OCI-LY7 (cell line): ENCODE measurements around the gene IL18RAP.

Experiments used
- EZH2phosphoT487 ChIP-seq: fragments of 200-600 bp; sonication (generic); IDR thresholded peaks from 2 replicates; pipeline ENCODE4 v1.6.1; 2018; ENCODE audit warnings: low read depth, borderline replicate concordance, mild to moderate bottlenecking, mixed run types, antibody characterized with exemption, low read length, moderate library complexity, mixed read lengths
- TF ChIP-seq, protein P1 (sequence below): fragments of 200-600 bp; sonication (generic); conservative IDR thresholded peaks from 2 replicates; pipeline ENCODE4 v1.5.1; 2014; ENCODE audit warnings: mild to moderate bottlenecking, antibody characterized with exemption, low read length, moderate library complexity, mixed read lengths

DNA sequence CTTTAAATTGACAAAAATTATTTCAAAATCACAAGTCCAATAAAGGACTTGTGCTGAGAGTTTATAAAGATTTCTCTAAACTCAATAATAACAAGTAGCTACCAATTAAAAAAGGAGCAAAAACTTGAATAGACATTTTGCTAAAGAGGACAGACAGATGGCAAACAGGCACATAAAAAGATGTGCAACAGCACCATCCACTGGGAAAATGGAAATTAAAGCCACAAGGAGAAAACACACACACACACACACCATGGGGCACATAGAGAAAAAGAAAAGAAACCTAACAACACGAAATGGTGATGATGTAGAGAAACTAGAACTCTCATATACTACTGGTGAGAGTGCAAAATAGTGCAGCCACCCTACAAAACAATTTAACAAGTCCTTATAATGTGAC is 37.5 kb downstream of the IL18RAP start:
- TF ChIP-seq, protein P1, sequence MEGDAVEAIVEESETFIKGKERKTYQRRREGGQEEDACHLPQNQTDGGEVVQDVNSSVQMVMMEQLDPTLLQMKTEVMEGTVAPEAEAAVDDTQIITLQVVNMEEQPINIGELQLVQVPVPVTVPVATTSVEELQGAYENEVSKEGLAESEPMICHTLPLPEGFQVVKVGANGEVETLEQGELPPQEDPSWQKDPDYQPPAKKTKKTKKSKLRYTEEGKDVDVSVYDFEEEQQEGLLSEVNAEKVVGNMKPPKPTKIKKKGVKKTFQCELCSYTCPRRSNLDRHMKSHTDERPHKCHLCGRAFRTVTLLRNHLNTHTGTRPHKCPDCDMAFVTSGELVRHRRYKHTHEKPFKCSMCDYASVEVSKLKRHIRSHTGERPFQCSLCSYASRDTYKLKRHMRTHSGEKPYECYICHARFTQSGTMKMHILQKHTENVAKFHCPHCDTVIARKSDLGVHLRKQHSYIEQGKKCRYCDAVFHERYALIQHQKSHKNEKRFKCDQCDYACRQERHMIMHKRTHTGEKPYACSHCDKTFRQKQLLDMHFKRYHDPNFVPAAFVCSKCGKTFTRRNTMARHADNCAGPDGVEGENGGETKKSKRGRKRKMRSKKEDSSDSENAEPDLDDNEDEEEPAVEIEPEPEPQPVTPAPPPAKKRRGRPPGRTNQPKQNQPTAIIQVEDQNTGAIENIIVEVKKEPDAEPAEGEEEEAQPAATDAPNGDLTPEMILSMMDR, result 0 out of 2 replicates have a peak, but pooled peaks have one; percentile 14
- no peak for TF ChIP-seq EZH2phosphoT487
